HepG2 (cell line): Measurements from ENCODE around the gene CYP2A6. TPM values are rescaled to one million over a fixed set of nuclear protein-coding genes. Genes with fewer than 3 reads are reported as not detected.

ENCODE experiments used
- ATAC-seq: fragments of 200-7000 bp; cut with Tn5 transposase; 3 replicates; pipeline ENCODE4 v1.9.1; 2020; ENCODE audit warnings: mild to moderate bottlenecking, moderate library complexity
- BruUV-seq: library from RNA; stranded (reverse); fragments of 400-500 nt; replicated peaks from 2 replicates; lab custom pipeline; 2021; lab: Mats Ljungman, UMichigan
- CTCF ChIA-PET: fragments of 300-600 bp; formaldehyde crosslinking; extraction: SDS; loops from one replicate; lab custom pipeline; 2021; ENCODE audit warnings: low total read pairs, inconsistent platforms, low intra/inter-chr PET ratio; lab: Yijun Ruan, JAX
- POLR2A ChIA-PET: fragments of 350-600 bp; sonication (Branson Sonifier 250); formaldehyde crosslinking; loops from one replicate; lab custom pipeline; 2020; ENCODE audit warnings: antibody characterized with exemption, inconsistent platforms; lab: Yijun Ruan, JAX
- DNase-seq: peaks from one replicate; pipeline ENCODE4 v3.0.0-alpha.2; 2015; ENCODE audit warnings: low spot score
- FAIRE-seq: peaks from 3 replicates; lab custom pipeline; 2011; peaks lifted over from hg19 to GRCh38; lab: Jason Lieb, UNC
- H2AFZ ChIP-seq: one replicate; pipeline ENCODE4 v1.6.1; 2011; ENCODE audit warnings: low read length, inconsistent platforms
- H3K27ac ChIP-seq: fragments of 300-600 bp; 3 replicates; pipeline ENCODE4 v1.8.0; 2011; ENCODE audit warnings: mixed run types, mild to moderate bottlenecking, mixed read lengths, low read length, inconsistent platforms; ENCODE audit not compliant: insufficient read depth; ENCODE audit errors: extremely low read length
- H3K27me3 ChIP-seq, 2 experiments: fragments of 200-600 bp in 1 of 2; 2 replicates in 1 of 2; 3 replicates in 1 of 2; pipeline versions ENCODE4 v1.6.0 to v1.8.0; 2011; ENCODE audit warnings: low read length in 2 of 2, mild to moderate bottlenecking in 2 of 2, moderate library complexity in 2 of 2, inconsistent platforms in 1 of 2; ENCODE audit not compliant: insufficient read depth in 2 of 2, control insufficient read depth in 1 of 2
- H3K36me3 ChIP-seq, 2 experiments: fragments of 200-600 bp in 1 of 2; replicated peaks in 1 of 2; 2 replicates in 1 of 2; 3 replicates in 1 of 2; pipeline versions ENCODE4 v1.5.1 to v1.8.0; 2011; ENCODE audit warnings: low read length in 2 of 2, inconsistent platforms in 1 of 2; ENCODE audit not compliant: insufficient read depth in 2 of 2, control insufficient read depth in 1 of 2
- H3K4me1 ChIP-seq: 2 replicates; pipeline ENCODE4 v1.5.1; 2012; ENCODE audit warnings: low read length, inconsistent platforms; ENCODE audit not compliant: insufficient read depth
- H3K4me2 ChIP-seq: 2 replicates; pipeline ENCODE4 v1.6.0; 2011; ENCODE audit warnings: low read depth, low read length, inconsistent platforms
- H3K4me3 ChIP-seq, 3 experiments: fragments of 200-600 bp in 1 of 3; sonication (generic), shearing (Covaris generic) in 1 of 3; replicated peaks in 1 of 3; 2 replicates each; pipeline ENCODE4 v1.5.1; 2011 to 2016; ENCODE audit warnings: low read length in 3 of 3, inconsistent platforms in 2 of 3, low read depth in 2 of 3, mild to moderate bottlenecking in 2 of 3, control low read depth in 1 of 3, mixed read lengths in 1 of 3; ENCODE audit not compliant: insufficient read depth in 1 of 3
- H3K79me2 ChIP-seq: one replicate; pipeline ENCODE4 v1.6.1; 2011; ENCODE audit warnings: low read length, inconsistent platforms; ENCODE audit not compliant: insufficient read depth
- H3K9ac ChIP-seq: 2 replicates; pipeline ENCODE4 v1.6.0; 2011; ENCODE audit warnings: mild to moderate bottlenecking, low read depth, low read length, inconsistent platforms; ENCODE audit not compliant: insufficient read depth
- H3K9me3 ChIP-seq: 2 replicates; pipeline ENCODE4 v1.5.1; 2012; ENCODE audit warnings: mild to moderate bottlenecking, low read length
- H4K20me1 ChIP-seq: 2 replicates; pipeline ENCODE4 v1.6.0; 2011; ENCODE audit warnings: inconsistent platforms, mild to moderate bottlenecking, low read length, moderate library complexity; ENCODE audit not compliant: insufficient read depth
- ATRX ChIP-seq: sonication (generic); formaldehyde crosslinking; IDR thresholded peaks from 2 replicates; pipeline ENCODE4 v1.4.0; 2020; ENCODE audit warnings: missing genetic modification reagents, borderline replicate concordance
- EEA1 ChIP-seq: sonication (generic); formaldehyde crosslinking; IDR thresholded peaks from 2 replicates; pipeline ENCODE4 v1.5.1; 2020; ENCODE audit warnings: mild to moderate bottlenecking, missing genetic modification reagents, borderline replicate concordance
- EED ChIP-seq: sonication (generic); formaldehyde crosslinking; IDR thresholded peaks from 2 replicates; pipeline ENCODE4 v1.5.0; 2020; ENCODE audit warnings: mild to moderate bottlenecking, missing genetic modification reagents
- HDAC6 ChIP-seq: fragments of 200-600 bp; sonication (generic); IDR thresholded peaks from 2 replicates; pipeline ENCODE4 v1.7.0; 2017; ENCODE audit warnings: mild to moderate bottlenecking, antibody characterized with exemption, low read length, low read depth
- HNRNPUL1 ChIP-seq: fragments of 200-400 bp; formaldehyde crosslinking; IDR thresholded peaks from 2 replicates; pipeline ENCODE4 v1.6.1; 2017; ENCODE audit warnings: low read depth, mild to moderate bottlenecking, low read length, moderate library complexity
- KDM1A ChIP-seq: IDR thresholded peaks from 2 replicates; pipeline ENCODE4 v1.6.1; 2016; ENCODE audit warnings: missing compliant biosample characterization
- MIER3 ChIP-seq: IDR thresholded peaks from 2 replicates; pipeline ENCODE4 v1.6.1; 2016; ENCODE audit warnings: missing compliant biosample characterization, borderline replicate concordance
- NFKBIZ ChIP-seq: IDR thresholded peaks from 2 replicates; pipeline ENCODE4 v1.6.1; 2018; ENCODE audit warnings: missing genetic modification reagents, missing compliant biosample characterization
- SP1 ChIP-seq, 2 experiments: fragments of 450-650 bp in 1 of 2; sonication (generic) in 1 of 2; formaldehyde crosslinking in 1 of 2; IDR thresholded peaks; 2 replicates each; pipeline versions ENCODE4 v1.4.0 to v1.6.1; 2016 to 2020; ENCODE audit warnings: missing genetic modification reagents in 1 of 2
- YEATS4 ChIP-seq: sonication (generic); formaldehyde crosslinking; IDR thresholded peaks from 2 replicates; pipeline ENCODE4 v1.4.0; 2020; ENCODE audit warnings: missing genetic modification reagents, borderline replicate concordance
- ZNF260 ChIP-seq: sonication (generic); formaldehyde crosslinking; IDR thresholded peaks from 2 replicates; pipeline ENCODE4 v1.4.0; 2020; ENCODE audit warnings: missing genetic modification reagents, low read depth, mild to moderate bottlenecking, borderline replicate concordance
- ZNF33B ChIP-seq: sonication (generic); formaldehyde crosslinking; IDR thresholded peaks from 2 replicates; pipeline ENCODE4 v1.5.1; 2020; ENCODE audit warnings: mild to moderate bottlenecking, missing genetic modification reagents
- ZNF784 ChIP-seq: sonication (generic); formaldehyde crosslinking; IDR thresholded peaks from 2 replicates; pipeline ENCODE4 v1.5.1; 2020; ENCODE audit warnings: missing genetic modification reagents, mild to moderate bottlenecking, borderline replicate concordance
- ZSCAN12 ChIP-seq: sonication (generic); formaldehyde crosslinking; IDR thresholded peaks from 2 replicates; pipeline ENCODE4 v1.9.0; 2021; ENCODE audit warnings: mild to moderate bottlenecking, missing genetic modification reagents
- WGBS: methylation state at CpG from one replicate; pipeline ENCODE4 v1.1.6; 2017; ENCODE audit warnings: low lambda C conversion rate; 5-methylcytosine and 5-hydroxymethylcytosine counted together
- in situ Hi-C: cut with HindIII; loops from 2 replicates; pipeline ENCODE4 v1.10.0; 2017; ENCODE audit warnings: low pct_unique_long_range_greater_than_20kb; ENCODE audit not compliant: extremely low pct_ligation_motif_present
- intact Hi-C: fragments of 100-400 bp; cut with micrococcal nuclease; formaldehyde crosslinking; loops from one replicate; pipeline ENCODE4 v1.10.0; 2022; ENCODE audit not compliant: unreplicated experiment
- polyA plus RNA-seq, 8 experiments: library from polyadenylated mRNA; depleted of rRNA in 3 of 8; stranded (reverse) in 7 of 8; unstranded in 1 of 8; fragments of >200 nt; fragmentation: Illumina TruSeq in 4 of 8; extraction: Trizol in 4 of 8; gene quantifications; 2 replicates each; pipeline versions ENCODE4 v1.2.1 to v1.2.3, GENCODE V29; 2011 to 2016; ENCODE audit warnings: low read depth in 4 of 8, missing spikeins in 1 of 8, mixed read lengths in 1 of 8; ENCODE audit not compliant: insufficient read depth in 1 of 8
- total RNA-seq, 5 experiments: library from RNA; depleted of rRNA; stranded (reverse); fragments of >200 nt; fragmentation: Illumina TruSeq; extraction: Trizol; gene quantifications; 2 replicates each; pipeline ENCODE4 v1.2.3, GENCODE V29; 2016; ENCODE audit warnings: low read depth in 1 of 5
- TF ChIP-seq, protein P1 (sequence below): sonication (generic); formaldehyde crosslinking; IDR thresholded peaks from 2 replicates; pipeline ENCODE4 v1.4.0; 2020; ENCODE audit warnings: missing genetic modification reagents

The CYP2A6 gene
- total and polyA plus RNA-seq, 2 of the 13 experiments (the other 11 are each of a cell fraction or from before 2014, with no cell fraction given): not detected

DNA sequence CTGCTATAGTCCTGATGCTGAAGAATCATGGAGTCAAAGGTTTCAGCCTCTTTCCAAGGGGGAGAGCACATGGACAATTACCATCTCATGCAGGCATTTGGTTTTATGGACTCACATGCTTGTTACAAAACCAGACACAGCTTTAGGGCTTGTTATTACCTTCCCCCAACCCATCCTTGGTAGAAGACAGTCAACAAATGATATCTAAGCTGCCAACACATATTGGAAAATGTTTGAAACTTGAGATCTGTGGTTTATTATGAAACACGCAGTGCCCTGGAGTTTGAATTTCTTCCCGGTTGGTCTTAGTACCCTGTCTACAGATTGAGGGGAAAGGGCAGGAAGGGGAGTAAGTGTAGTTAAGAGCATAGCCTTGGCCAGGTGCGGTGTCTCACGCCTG lies 12.5 kb upstream of the CYP2A6 start:
- BruUV-seq: no TSS peak
- Histone ChIP-seq H3K36me3 (no peaks in the 10 kb centered on the region), H3K4me1 (no peaks in the 10 kb centered on the region), H4K20me1 (no peaks in the 10 kb centered on the region), H3K27ac (no peak overlapping the region), H3K9me3 (no peaks in the 10 kb centered on the region), H3K4me3 (no peak overlapping the region), H3K9ac (no peak overlapping the region), H3K27me3 (no peaks in the 10 kb centered on the region), H2AFZ (no peak overlapping the region), H3K79me2 (no peaks in the 10 kb centered on the region), H3K4me2 (no peak overlapping the region)
- POLR2A ChIA-PET: no interaction called here
- WGBS: 0% methylated on average over 3 of the region's 4 CpGs
- ATAC-seq (no peak), DNase-seq (no peak), FAIRE-seq (no peak)
- intact Hi-C loops (no loop called here), in situ Hi-C loops (no loop called here)
- CTCF ChIA-PET: no interaction called here
- TF ChIP-seq SP1 (IDR thresholded peaks at IDR 0.05) (no peak), SP1 (CRISPR knock-in tag; IDR thresholded peaks at IDR 0.05) (no peak), HNRNPUL1 (no peak), MIER3 (CRISPR knock-in tag) (no peak), YEATS4 (CRISPR knock-in tag) (no peak), EED (no peak), ZNF33B (no peak), HDAC6 (no peak), NFKBIZ (CRISPR knock-in tag) (no peak), EEA1 (no peak), KDM1A (CRISPR knock-in tag) (no peak), ATRX (CRISPR knock-in tag) (no peak), ZSCAN12 (CRISPR knock-in tag) (no peak), ZNF260 (CRISPR knock-in tag) (no peak), ZNF784 (CRISPR knock-in tag) (no peak)
- TF ChIP-seq, protein P1, sequence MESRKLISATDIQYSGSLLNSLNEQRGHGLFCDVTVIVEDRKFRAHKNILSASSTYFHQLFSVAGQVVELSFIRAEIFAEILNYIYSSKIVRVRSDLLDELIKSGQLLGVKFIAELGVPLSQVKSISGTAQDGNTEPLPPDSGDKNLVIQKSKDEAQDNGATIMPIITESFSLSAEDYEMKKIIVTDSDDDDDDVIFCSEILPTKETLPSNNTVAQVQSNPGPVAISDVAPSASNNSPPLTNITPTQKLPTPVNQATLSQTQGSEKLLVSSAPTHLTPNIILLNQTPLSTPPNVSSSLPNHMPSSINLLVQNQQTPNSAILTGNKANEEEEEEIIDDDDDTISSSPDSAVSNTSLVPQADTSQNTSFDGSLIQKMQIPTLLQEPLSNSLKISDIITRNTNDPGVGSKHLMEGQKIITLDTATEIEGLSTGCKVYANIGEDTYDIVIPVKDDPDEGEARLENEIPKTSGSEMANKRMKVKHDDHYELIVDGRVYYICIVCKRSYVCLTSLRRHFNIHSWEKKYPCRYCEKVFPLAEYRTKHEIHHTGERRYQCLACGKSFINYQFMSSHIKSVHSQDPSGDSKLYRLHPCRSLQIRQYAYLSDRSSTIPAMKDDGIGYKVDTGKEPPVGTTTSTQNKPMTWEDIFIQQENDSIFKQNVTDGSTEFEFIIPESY (CRISPR knock-in tag): no peak
